CD4-positive, alpha-beta T cell (primary cell): ENCODE results near the gene HIP1R. TPM values are rescaled to one million over a fixed set of nuclear protein-coding genes. Genes with fewer than 3 reads are reported as not detected.

Experiments
- ATAC-seq: fragments of 200-7000 bp; cut with Tn5 transposase; one replicate; pipeline ENCODE4 v1.10.0; 2022; ENCODE audit warnings: mild to moderate bottlenecking; ENCODE audit not compliant: poor library complexity
- CTCF ChIA-PET: fragments of 350-600 bp; sonication (Branson Sonifier 250); formaldehyde crosslinking; loops from one replicate; lab custom pipeline; 2021; ENCODE audit warnings: antibody characterized with exemption, inconsistent platforms; lab: Charles Lee
- POLR2A ChIA-PET: fragments of 350-600 bp; sonication (Branson Sonifier 250); formaldehyde crosslinking; loops from one replicate; lab custom pipeline; 2021; ENCODE audit warnings: antibody characterized with exemption, inconsistent platforms; lab: Charles Lee
- DNase-seq, 14 experiments: peaks; one replicate each; pipeline ENCODE4 v3.0.0-alpha.2; 2013 to 2020; ENCODE audit warnings: mixed read lengths in 2 of 14
- H3K27ac ChIP-seq, 2 donors: one replicate each; pipeline versions ENCODE4 v1.5.1 to v1.7.0; 2013; ENCODE audit warnings: low read length in 2 of 2, low read depth in 1 of 2, mild to moderate bottlenecking in 1 of 2
- H3K27me3 ChIP-seq, 2 experiments: 1 replicate in 1 of 2; 2 replicates in 1 of 2; pipeline versions ENCODE4 v1.6.1 to v1.7.0; 2013; ENCODE audit warnings: low read length in 2 of 2, control low read depth in 1 of 2, mild to moderate bottlenecking in 1 of 2, moderate library complexity in 1 of 2; ENCODE audit not compliant: insufficient read depth in 2 of 2, control insufficient read depth in 1 of 2
- H3K36me3 ChIP-seq: one replicate; pipeline ENCODE4 v1.6.1; 2013; ENCODE audit warnings: low read length, control low read depth; ENCODE audit not compliant: insufficient read depth
- H3K4me1 ChIP-seq: one replicate; pipeline ENCODE4 v1.6.1; 2013; ENCODE audit warnings: low read length, control low read depth; ENCODE audit not compliant: insufficient read depth
- H3K4me3 ChIP-seq: one replicate; pipeline ENCODE4 v1.5.1; 2013; ENCODE audit warnings: mild to moderate bottlenecking, low read length, moderate library complexity
- H3K9me3 ChIP-seq, 2 experiments: 1 replicate in 1 of 2; 2 replicates in 1 of 2; pipeline versions ENCODE4 v1.6.1 to v1.7.0; 2013; ENCODE audit warnings: low read length in 2 of 2, mild to moderate bottlenecking in 2 of 2, control low read depth in 1 of 2, moderate library complexity in 1 of 2; ENCODE audit not compliant: control insufficient read depth in 1 of 2, insufficient read depth in 1 of 2
- H3K27ac Mint-ChIP-seq: one replicate; pipeline ENCODE4 v1.8.0; 2020; ENCODE audit warnings: mixed read lengths
- H3K27me3 Mint-ChIP-seq: one replicate; pipeline ENCODE4 v1.8.0; 2021; ENCODE audit warnings: mixed read lengths
- H3K36me3 Mint-ChIP-seq: one replicate; pipeline ENCODE4 v1.8.0; 2021; ENCODE audit warnings: low read depth, mixed read lengths
- H3K4me1 Mint-ChIP-seq: one replicate; pipeline ENCODE4 v1.8.0; 2021; ENCODE audit warnings: low read depth, mixed read lengths
- H3K4me3 Mint-ChIP-seq: one replicate; pipeline ENCODE4 v1.8.0; 2020; ENCODE audit warnings: mild to moderate bottlenecking, mixed read lengths
- H3K9me3 Mint-ChIP-seq: one replicate; pipeline ENCODE4 v1.8.0; 2020; ENCODE audit warnings: mixed read lengths
- CTCF ChIP-seq: fragments of 200-600 bp; IDR thresholded peaks from one replicate; pipeline ENCODE4 v1.8.0; 2022; ENCODE audit warnings: antibody characterized with exemption, mild to moderate bottlenecking
- intact Hi-C, 2 experiments: fragments of 100-400 bp; cut with DNase I in 1 of 2; cut with micrococcal nuclease in 1 of 2; formaldehyde crosslinking; loops; one replicate each; pipeline versions ENCODE4 v1.15.1 to v1.9.0; 2023 to 2025; cut with DNase I, micrococcal nuclease
- total RNA-seq, 174 experiments: library from RNA in 2 of 174; stranded (reverse) in 2 of 174; gene quantifications; one replicate each; pipeline ENCODE4 v1.2.3 and lab custom pipeline; 2021 to 2026

Gene HIP1R
- total RNA-seq, 2 experiments from 2014 or later, result 184 to 185 TPM

GRCh38 chr12:122859303-122860039 is 24.2 kb downstream of the HIP1R start:
- CTCF ChIA-PET, result interaction anchor here (1.3 to 3.2 kb wide), 2 partner anchors 66 to 94 kb away, joined by 5 to 20 read pairs; no protein-coding TSS in a partner anchor
- Histone ChIP-seq H3K27me3 (no peaks in the 10 kb centered on the region), H3K4me1 (peaks cover 9% of the 10 kb centered on the region), H3K4me3 (no peak overlapping the region), H3K9me3 (no peaks in the 10 kb centered on the region), H3K36me3 (peaks cover 30% of the 10 kb centered on the region), H3K27ac (no peak overlapping the region)
- no peaks in the 10 kb centered on the region for H3K4me1 Mint-ChIP-seq
- POLR2A ChIA-PET, result interaction anchor here (1.4 to 2.1 kb wide), 3 partner anchors 23 to 106 kb away, joined by 3 to 8 read pairs (median 5); partner anchors contain the start of genes ABCB9 and HIP1R
- DNase-seq (no peak), ATAC-seq (peak; percentile 10)
- peak overlapping the region; percentile 61 for H3K27ac Mint-ChIP-seq
- no peaks in the 10 kb centered on the region for H3K27me3 Mint-ChIP-seq
- H3K36me3 Mint-ChIP-seq, result peaks cover 49% of the 10 kb centered on the region
- no peak for TF ChIP-seq CTCF
- no peak overlapping the region for H3K4me3 Mint-ChIP-seq
- intact Hi-C loops, result loop anchor here (1.0 to 2.0 kb wide), 5 partner anchors 21 to 379 kb away; no protein-coding TSS in a partner anchor
- no peaks in the 10 kb centered on the region for H3K9me3 Mint-ChIP-seq

- Mint-ChIP-seq H3K27ac (peak overlapping the region; percentile 61), H3K4me3 (no peak overlapping the region), H3K9me3 (no peaks in the 10 kb centered on the region), H3K4me1 (no peaks in the 10 kb centered on the region), H3K36me3 (peaks cover 56% of the 10 kb centered on the region), H3K27me3 (no peaks in the 10 kb centered on the region)
- H3K27ac ChIP-seq, result no peak overlapping the region
- CTCF ChIA-PET, result interaction anchor here (0.9 to 3.2 kb wide), 4 partner anchors 38 to 93 kb away, joined by 4 to 20 read pairs (median 6); no protein-coding TSS in a partner anchor
- POLR2A ChIA-PET, result interaction anchor here (1.1 to 2.1 kb wide), 6 partner anchors 11 to 106 kb away, joined by 3 to 8 read pairs (median 5); partner anchors contain the start of genes ABCB9 and HIP1R
- peaks cover 24% of the 10 kb centered on the region for H3K36me3 ChIP-seq
- H3K4me3 ChIP-seq, result no peak overlapping the region
- H3K9me3 ChIP-seq, result no peaks in the 10 kb centered on the region
- intact Hi-C loops, result loop anchor here (1.0 to 2.0 kb wide), 4 partner anchors 65 to 378 kb away; no protein-coding TSS in a partner anchor
- TF ChIP-seq CTCF, result peak; percentile 78
- peaks cover 9% of the 10 kb centered on the region for H3K4me1 ChIP-seq
- DNase-seq, result peak; percentile 72 to 89 (median 79)
- H3K27me3 ChIP-seq, result no peaks in the 10 kb centered on the region
- ATAC-seq, result peak; percentile 52
Measured at GRCh38 chr12:122860040-122860853, 25.0 kb downstream of the HIP1R start.
